NCI-H1694 (cell line): Measurements from ENCODE around the gene QKI.
"Not testable (repeated sequence)": the region's sequence is repeated elsewhere in the genome, so short reads cannot be mapped to it uniquely, and the experiment has no call there.

Experiments used
- DNase-seq: peaks from one replicate; lab custom pipeline; 2025; lab: John Stamatoyannopoulos, UW

The QKI gene

GRCh38 chr6:163439997-163440396 is 25.5 kb downstream of the QKI start:
- DNase-seq, result no peak

GRCh38 chr6:163442336-163442735 is 27.8 kb downstream of the QKI start:
- DNase-seq, result no peak

- DNase-seq, result no peak
Observed at GRCh38 chr6:163444077-163444476, 29.6 kb downstream of the QKI start.

- no peak for DNase-seq
Observed at GRCh38 chr6:163446549-163446948, 32.0 kb downstream of the QKI start.

- DNase-seq, result no peak
Observed at GRCh38 chr6:163449076-163449475, 34.6 kb downstream of the QKI start.

GRCh38 chr6:163454425-163454824 is 39.9 kb downstream of the QKI start:
- DNase-seq, result no peak

- DNase-seq, result no peak
Observed at GRCh38 chr6:163455552-163455951, 41.0 kb downstream of the QKI start.

- no peak for DNase-seq
Observed at GRCh38 chr6:163457637-163458561, 43.4 kb downstream of the QKI start.

- DNase-seq, result no peak
Observed at GRCh38 chr6:163459007-163459406, 44.5 kb downstream of the QKI start.

- no peak for DNase-seq
Observed at GRCh38 chr6:163459536-163459935, 45.0 kb downstream of the QKI start.

- no peak for DNase-seq
Observed at GRCh38 chr6:163460307-163460782, 45.8 kb downstream of the QKI start.

- DNase-seq, result no peak
Observed at GRCh38 chr6:163461696-163462095, 47.2 kb downstream of the QKI start.

- DNase-seq, result no peak
Observed at GRCh38 chr6:163463180-163463579, 48.7 kb downstream of the QKI start.

GRCh38 chr6:163463795-163464194 is 49.3 kb downstream of the QKI start:
- no peak for DNase-seq

GRCh38 chr6:163466839-163467390 is 52.4 kb downstream of the QKI start:
- DNase-seq, result no peak

- DNase-seq, result no peak
Observed at GRCh38 chr6:163468738-163469137, 54.2 kb downstream of the QKI start.

- no peak for DNase-seq
Observed at GRCh38 chr6:163469459-163469985, 55.0 kb downstream of the QKI start.

- no peak for DNase-seq
Observed at GRCh38 chr6:163470611-163471010, 56.1 kb downstream of the QKI start.

- no peak for DNase-seq
Observed at GRCh38 chr6:163474581-163474980, 60.1 kb downstream of the QKI start.

GRCh38 chr6:163476946-163477345 is 62.4 kb downstream of the QKI start:
- not testable (repeated sequence) for DNase-seq

- DNase-seq, result no peak
Observed at GRCh38 chr6:163483107-163483506, 68.6 kb downstream of the QKI start.

GRCh38 chr6:163485388-163485851 is 70.9 kb downstream of the QKI start:
- DNase-seq, result no peak

GRCh38 chr6:163486821-163487220 is 72.3 kb downstream of the QKI start:
- no peak for DNase-seq
